Raji (cell line): ENCODE results near the gene TMEM178B.

ENCODE experiments used
- POLR2A ChIP-seq: IDR thresholded peaks from 2 replicates; pipeline ENCODE4 v1.6.1; 2011; ENCODE audit warnings: low read depth, low read length, control low read depth; ENCODE audit not compliant: insufficient read depth

The TMEM178B gene

DNA sequence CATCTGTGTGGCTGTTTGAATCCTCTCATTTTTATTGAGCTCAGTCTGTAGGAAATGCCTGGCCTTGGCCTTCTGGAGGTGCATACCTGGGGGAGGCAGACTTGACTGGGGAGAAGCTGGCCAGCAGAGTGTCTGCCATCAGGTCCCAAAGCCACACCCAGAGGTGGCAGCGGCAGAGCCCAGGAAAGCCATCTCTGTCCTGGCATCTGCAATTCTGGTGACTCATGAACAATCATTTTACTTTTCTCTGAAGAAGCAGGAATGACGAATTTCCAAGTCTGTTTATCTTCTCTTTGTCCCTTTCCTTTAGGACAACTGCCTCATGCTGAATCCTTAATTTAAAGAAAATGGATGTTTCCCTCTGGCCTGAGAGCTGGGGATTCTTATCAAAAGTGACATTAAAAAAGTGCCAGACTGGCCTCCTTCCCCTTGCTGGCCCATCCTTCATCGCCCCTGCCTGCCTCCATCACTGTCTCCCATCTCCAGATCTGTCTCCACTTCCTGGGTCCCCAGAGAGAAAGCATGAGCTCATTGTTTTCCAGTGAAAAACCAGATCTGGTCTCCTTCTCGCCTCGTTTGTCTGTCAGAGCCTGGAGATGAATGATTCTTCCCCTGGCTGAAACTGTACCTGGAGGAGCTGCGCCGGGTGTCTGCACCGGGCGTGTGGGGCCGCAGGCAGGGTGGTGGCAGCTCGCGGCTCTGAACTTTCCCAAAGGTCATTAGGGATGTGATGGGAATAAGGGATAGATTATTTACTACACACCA is 124.5 kb downstream of the TMEM178B start:
- TF ChIP-seq POLR2A, result no peak

DNA sequence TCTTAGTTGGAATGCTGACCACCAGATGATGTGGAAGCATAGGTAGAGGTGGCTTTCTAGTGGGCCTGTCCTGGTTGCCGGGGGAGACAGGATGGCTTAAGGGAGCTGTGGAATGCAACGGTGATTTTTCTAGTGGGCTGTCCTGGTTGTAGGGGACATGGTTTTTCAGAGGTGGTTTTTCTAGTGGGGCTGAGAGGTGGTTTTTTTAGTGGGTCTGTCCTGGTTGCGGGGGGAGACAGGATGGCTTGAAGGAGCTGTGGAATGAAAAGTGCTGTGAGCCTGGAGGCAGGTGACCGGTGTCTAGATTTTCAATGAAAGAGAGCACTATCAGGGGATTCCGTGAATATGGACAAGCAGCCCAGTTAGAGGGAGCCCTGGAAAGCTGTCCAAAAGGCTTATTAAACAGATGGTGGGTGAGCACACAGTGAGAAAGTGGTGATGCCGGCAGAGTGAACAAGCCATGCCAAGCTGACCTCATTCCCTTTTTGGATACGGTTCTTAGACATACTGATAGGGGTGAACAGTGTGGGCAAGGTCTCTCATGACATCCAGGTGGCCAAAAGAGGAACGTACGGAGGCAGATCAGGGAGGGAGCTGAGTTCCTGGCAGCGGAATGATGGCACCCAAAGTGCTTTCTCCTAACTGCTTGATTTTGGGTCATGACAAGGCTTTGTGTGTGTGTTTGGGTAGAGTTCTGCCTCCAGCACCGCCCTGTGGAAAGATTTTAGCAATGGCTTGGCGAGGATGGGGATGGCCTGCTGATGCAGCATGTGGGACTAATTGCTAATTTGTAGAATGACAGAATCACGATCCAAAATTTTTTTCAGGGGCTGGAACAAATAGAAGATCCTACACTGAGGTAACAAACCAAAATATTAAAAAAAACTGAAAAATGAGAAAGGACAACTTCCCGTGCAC is 126.6 kb downstream of the TMEM178B start:
- TF ChIP-seq POLR2A, result no peak

DNA sequence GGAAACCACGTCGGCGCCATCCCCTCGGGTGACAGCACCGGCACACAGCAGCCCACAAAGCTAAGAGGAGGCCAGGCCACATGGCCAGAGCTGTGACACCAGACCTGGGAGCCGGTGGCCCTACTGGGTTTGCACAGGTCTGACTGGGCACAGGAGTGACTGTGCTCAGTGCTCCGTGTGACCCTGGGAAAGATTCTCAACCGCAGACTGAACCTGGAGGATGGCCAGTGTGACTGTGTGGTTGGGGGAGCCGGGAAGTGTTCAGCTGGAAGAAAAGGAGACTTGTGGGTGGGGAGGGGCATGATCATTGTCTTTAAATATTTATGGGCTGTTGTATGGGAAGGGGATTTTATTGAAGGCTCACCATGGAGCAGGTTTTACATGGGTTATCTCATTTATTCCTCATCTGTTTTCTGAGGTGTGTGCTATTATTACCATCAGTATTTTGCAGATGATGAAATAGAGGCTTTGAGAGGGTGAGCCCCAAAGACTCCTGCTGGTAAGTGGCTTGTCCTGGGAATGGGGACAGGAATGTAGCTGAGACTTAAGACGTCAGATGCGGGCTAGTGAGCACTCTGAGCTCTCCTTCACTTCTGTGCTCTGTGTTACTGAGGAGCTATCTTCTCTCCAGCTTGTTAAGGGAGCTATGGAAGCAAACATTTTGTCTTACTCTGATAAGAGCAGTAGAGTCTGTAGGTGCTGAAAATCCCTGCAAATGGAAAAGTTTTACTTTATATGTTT is 127.5 kb downstream of the TMEM178B start:
- no peak for TF ChIP-seq POLR2A

DNA sequence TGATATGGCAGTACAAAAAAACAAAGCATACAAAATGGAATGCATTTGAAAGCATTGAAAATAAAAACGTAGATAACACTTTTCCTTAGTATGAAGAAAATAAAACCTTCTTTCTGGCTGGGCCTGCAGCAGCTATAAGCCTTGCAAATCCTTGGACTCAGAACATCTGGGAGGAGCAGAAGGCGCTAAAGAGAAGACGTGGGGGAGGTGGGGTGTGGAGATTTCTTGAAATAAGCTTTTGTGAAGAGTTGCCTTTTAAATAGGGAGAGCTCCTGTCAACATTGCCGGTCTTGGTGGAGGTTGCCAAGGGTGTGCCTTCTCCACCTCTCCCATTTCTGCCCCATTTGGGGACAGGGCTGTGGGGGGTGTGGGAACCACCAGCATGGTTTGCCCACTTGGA is 128.7 kb downstream of the TMEM178B start:
- no peak for TF ChIP-seq POLR2A

DNA sequence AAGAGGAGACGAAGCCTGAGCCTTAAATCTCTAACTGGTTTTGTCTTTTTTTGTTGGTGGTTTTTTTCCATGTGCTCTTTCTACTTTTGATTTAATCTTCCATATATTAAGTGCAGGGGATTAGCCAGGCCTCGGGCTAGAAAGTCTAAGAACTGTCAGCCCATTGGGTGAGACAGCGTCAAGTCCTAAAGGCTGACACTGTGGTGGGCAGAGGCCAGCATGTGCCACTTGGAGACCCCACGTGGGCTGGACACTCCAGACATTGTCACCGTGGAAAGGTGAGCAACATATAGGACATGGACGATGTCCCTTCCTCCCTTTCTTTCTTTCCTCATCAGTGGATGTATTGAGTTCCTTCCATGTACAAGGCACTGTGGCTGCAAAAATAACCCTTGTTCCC is 129.3 kb downstream of the TMEM178B start:
- no peak for TF ChIP-seq POLR2A

DNA sequence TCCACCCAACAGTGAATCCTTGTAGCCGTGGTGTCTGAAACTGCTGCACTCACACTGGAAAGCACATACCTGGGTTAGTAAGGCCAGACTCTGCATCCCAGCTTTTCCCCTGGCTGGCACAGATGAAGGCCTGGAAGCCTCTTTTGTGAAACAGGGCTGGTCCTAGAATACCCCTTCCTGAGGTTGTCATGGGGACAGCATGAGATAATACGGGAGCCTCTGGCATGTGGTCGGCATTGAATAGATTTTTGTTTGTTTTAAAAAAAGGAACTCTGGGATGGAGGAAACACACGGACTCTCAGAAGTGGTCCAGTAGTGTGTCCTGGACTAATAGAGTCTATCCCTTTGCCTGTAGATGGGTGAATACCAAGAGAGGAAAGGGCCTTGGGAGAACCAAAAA is 129.7 kb downstream of the TMEM178B start:
- TF ChIP-seq POLR2A, result no peak

DNA sequence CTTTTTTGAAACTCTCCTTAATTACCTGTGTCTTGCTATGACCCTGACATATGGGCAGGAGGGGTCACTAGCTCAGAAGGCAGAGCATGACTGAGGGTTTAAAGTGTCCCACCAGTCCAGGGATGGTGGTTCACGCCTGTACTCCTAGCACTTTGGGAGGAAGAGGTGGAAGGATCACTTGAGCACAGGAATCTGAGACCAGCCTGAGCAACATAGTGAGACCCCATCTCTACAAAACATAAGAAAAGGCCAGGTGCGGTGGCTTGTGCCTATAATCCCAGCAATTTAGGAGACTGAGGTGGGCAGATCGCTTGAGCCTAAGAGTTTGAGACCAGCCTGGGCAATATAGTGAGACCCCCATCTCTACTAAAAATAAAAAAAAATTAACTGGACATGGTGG is 133.8 kb downstream of the TMEM178B start:
- TF ChIP-seq POLR2A, result no peak

DNA sequence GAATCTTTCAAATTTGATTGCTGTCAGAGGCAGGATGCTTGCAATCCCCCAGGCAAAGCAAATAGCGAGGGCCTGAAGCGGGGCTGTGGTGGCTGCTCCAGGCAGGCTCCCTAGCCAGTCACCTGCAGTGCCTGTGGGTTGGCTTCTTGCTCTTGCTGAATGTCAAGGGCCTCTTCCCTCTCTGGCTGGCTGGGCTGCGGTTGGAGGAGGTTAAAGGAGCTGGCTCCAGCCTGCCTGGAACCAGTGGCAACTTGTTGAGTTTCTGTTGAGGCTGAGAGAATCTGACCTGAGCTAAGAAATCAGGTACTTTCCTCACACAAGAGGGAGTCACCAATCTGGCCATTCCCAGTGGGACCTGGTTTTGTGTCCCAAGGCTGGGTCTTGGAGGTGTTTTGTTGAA is 134.7 kb downstream of the TMEM178B start:
- TF ChIP-seq POLR2A, result no peak

DNA sequence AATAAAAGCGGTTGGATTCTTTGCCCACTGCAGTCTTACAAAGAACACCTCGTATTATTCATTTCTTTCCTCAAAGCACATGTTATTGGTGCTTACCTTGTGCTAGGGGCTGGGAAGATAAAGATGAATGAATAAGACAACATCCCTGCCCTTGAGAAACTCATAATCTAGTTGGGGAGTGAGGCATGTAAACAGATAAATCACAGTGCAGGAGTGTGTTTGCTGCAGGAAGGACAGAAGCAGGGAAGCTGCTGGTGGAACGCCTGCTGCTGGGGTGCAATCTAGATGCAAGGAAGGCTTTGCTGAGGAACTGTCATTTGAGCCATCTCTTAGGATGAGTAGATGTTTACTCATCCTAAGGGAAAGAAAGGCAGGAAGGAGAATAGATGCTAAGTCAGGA is 135.6 kb downstream of the TMEM178B start:
- no peak for TF ChIP-seq POLR2A

DNA sequence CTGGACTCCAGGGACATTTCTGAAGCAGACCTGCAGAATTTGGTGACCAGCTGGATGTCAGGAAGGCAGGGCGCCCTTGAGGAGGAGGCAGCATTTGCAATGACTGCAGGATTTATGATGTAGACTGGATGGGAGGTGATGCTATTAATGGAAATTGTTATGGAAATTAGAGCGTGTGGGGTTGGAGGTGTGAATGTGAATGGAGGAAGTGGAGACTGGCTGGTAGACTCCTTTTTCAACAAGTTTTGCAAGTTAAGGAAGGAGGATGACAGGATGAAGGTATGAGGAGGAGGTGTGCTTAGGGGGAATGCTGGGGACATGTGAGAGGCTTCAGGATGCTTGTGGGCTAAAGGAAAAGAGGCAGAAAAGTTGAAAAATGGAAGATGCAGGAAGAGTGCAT is 137.0 kb downstream of the TMEM178B start:
- no peak for TF ChIP-seq POLR2A

DNA sequence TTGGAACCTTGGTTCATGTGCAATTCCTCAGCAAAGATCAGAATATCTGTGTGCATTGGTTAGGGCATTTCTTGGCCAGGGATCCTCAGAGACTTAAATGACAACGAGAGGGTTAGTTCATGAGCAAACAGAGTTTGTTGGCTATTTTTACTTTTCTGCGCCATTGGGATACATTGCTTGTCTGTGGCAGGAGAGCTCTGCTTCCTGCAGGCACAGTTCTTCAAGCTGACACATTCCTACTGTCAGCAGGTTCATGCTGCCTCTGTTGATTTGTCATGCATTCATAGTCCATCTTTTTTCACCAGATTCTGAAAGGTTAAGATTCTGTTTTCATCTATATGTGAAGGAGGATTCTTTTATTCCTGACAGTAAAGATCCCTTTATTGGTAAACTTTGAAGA is 139.4 kb downstream of the TMEM178B start:
- TF ChIP-seq POLR2A, result no peak

DNA sequence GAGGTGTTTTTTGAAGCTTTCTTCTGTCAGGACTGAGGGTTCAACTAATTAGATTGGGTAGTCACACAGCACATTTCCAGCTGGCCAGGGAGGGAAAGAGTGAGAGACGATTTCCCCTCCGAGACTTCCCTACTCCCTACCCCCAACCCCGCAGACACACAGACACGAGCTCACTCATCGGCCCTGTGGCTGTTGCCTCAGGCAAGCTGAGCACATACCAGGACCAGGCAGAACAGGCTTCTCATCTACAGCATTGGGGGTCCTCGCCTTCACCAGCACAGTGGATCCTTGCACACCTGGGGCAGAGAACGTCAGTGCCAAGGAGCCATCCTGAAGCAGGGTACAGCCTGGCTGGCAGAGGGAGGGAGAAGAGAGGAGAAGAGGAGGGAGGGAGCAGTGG is 144.1 kb downstream of the TMEM178B start:
- no peak for TF ChIP-seq POLR2A

DNA sequence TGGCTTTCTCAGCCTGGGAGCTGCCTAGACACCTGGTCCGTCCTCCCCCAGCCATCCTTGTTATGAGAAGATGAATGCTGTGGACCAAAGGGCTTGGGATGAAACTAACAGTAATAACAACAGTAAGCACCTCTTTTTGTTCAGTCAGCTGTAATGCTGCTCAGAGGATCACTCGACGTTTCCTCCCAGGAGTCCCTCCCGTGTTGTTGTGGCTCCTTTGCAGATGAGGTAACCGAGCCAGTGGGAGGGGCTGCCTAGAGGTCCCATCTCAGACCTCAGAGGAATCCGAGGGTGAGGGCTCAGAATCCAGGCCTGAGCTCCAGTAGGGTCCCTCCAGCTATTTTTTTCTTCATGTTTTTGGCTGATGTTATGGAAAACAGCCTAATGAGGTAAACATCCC is 145.1 kb downstream of the TMEM178B start:
- TF ChIP-seq POLR2A, result no peak

DNA sequence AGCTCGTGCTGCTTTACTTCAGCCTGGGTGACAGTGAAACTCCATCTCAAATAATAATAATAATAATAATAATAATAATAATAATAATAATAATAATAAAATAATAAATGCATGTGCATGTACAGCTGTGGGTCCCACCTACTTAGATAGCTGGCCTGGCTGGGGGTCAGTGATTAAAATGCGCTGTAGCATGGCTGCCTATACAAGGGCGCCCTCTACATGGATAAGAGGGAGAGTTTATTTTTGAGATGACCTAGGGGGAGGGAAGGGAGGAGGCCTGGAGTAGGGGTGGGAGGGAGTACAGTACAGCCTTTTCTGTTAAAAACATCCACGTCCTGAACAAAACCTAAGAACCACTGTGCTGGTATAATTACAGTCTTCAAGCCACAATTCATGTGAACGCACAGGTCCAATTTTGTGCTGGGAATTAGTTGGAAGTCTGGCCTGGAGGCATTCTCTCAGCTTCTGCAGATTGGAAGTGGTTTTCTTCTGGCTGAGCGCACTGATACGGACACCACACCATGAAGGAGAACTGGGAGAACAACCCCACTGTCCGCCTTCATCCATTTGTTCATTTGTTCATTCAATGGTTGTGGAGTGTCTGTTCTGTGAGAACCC is 146.5 kb downstream of the TMEM178B start:
- TF ChIP-seq POLR2A, result no peak

DNA sequence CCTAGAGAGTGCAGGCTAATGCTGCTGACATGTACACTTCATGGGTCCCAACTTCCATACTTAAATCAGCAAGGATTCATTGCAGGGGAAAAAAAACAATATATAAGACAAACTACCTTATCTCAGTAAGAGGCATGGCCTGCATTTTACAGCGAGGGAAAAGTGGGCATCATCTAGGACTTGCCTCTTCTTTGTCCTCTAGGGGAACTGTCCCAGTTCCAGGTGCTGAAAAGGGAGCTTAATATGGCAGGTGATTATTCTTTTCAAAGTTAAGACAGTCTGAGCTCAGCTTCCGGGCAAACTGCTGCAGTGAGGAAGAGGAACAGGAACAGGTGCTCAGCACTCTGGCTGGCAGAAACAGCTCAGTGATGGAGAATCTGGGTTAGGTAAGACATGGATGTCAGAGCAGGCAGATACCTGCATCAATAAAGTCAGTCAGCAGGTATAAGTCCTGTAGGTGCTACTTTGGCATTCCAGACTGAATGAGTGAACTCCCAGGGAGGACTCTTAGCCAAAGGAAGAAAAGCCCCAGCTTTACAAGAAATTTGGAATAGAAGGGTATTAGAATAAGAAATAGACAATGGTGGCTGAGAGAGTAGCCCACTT is 147.2 kb downstream of the TMEM178B start:
- TF ChIP-seq POLR2A, result no peak
